KMS-11 (cell line): ENCODE data around the gene CAMTA1.

Experiments
- H2AFZ ChIP-seq: fragments of 200-600 bp; sonication (generic); 2 replicates; pipeline ENCODE4 v1.6.1; 2016; ENCODE audit warnings: antibody characterized with exemption, mixed run types, low read depth
- H3K27ac ChIP-seq: fragments of 200-600 bp; sonication (generic); 2 replicates; pipeline ENCODE4 v1.6.1; 2016; ENCODE audit warnings: mild to moderate bottlenecking, mixed run types
- H3K27me3 ChIP-seq: fragments of 200-600 bp; sonication (generic); 2 replicates; pipeline ENCODE4 v1.6.1; 2017; ENCODE audit warnings: mild to moderate bottlenecking, low read depth, mixed run types, moderate library complexity; ENCODE audit not compliant: insufficient read depth
- H3K36me3 ChIP-seq: fragments of 200-600 bp; sonication (generic); 2 replicates; pipeline ENCODE4 v1.6.1; 2017; ENCODE audit warnings: mild to moderate bottlenecking, mixed run types; ENCODE audit not compliant: insufficient read depth
- H3K4me1 ChIP-seq: fragments of 200-600 bp; sonication (generic); 2 replicates; pipeline ENCODE4 v1.6.1; 2016; ENCODE audit warnings: mild to moderate bottlenecking, low read depth, mixed run types; ENCODE audit not compliant: poor library complexity, severe bottlenecking
- H3K4me2 ChIP-seq: fragments of 200-600 bp; sonication (generic); 2 replicates; pipeline ENCODE4 v1.7.0; 2016; ENCODE audit warnings: mild to moderate bottlenecking, mixed run types
- H3K4me3 ChIP-seq: fragments of 200-600 bp; sonication (generic); IDR thresholded peaks from 2 replicates; pipeline ENCODE4 v1.6.1; 2017; ENCODE audit warnings: low read depth, low read length, mixed read lengths; ENCODE audit not compliant: insufficient read depth
- H3K79me2 ChIP-seq: fragments of 200-600 bp; sonication (generic); 2 replicates; pipeline ENCODE4 v1.6.1; 2016; ENCODE audit warnings: low read depth, mixed run types; ENCODE audit not compliant: insufficient read depth
- H3K9ac ChIP-seq: fragments of 200-600 bp; sonication (generic); 2 replicates; pipeline ENCODE4 v1.6.1; 2016; ENCODE audit warnings: mild to moderate bottlenecking, mixed run types
- H4K20me1 ChIP-seq: fragments of 200-600 bp; sonication (generic); 2 replicates; pipeline ENCODE4 v1.6.1; 2016; ENCODE audit warnings: mild to moderate bottlenecking, mixed run types; ENCODE audit not compliant: insufficient read depth
- CTCF ChIP-seq: fragments of 200-600 bp; sonication (generic); conservative IDR thresholded peaks from 2 replicates; pipeline ENCODE4 v1.6.1; 2017; ENCODE audit warnings: low read depth, mild to moderate bottlenecking, antibody characterized with exemption, low read length, moderate library complexity, mixed read lengths

CAMTA1 gene

GRCh38 chr1:7674972-7675371 lies 889.7 kb downstream of the CAMTA1 start:
- peaks cover 14% of the 10 kb centered on the region for H3K4me1 ChIP-seq
- H3K36me3 ChIP-seq, result no peaks in the 10 kb centered on the region
- no peak overlapping the region for H3K9ac ChIP-seq
- H2AFZ ChIP-seq, result no peak overlapping the region
- no peak for TF ChIP-seq CTCF
- no peak overlapping the region for H3K27ac ChIP-seq
- H4K20me1 ChIP-seq, result no peaks in the 10 kb centered on the region
- no peaks in the 10 kb centered on the region for H3K79me2 ChIP-seq
- no peak overlapping the region for H3K4me2 ChIP-seq
- H3K4me3 ChIP-seq, result no peak overlapping the region
- peaks cover 16% of the 10 kb centered on the region; the same call in 1 of the 2 replicates for H3K27me3 ChIP-seq

GRCh38 chr1:7675431-7676273 lies 890.4 kb downstream of the CAMTA1 start:
- Histone ChIP-seq H3K36me3 (no peaks in the 10 kb centered on the region), H3K4me2 (no peak overlapping the region), H3K9ac (no peak overlapping the region), H4K20me1 (no peaks in the 10 kb centered on the region), H2AFZ (no peak overlapping the region), H3K27ac (no peak overlapping the region), H3K27me3 (peaks cover 19% of the 10 kb centered on the region; the same call in 1 of the 2 replicates), H3K4me1 (peaks cover 14% of the 10 kb centered on the region), H3K79me2 (no peaks in the 10 kb centered on the region), H3K4me3 (no peak overlapping the region)
- TF ChIP-seq CTCF, result no peak

- TF ChIP-seq CTCF, result no peak
- H3K27me3 ChIP-seq, result peaks cover 25% of the 10 kb centered on the region; the same call in 1 of the 2 replicates
- no peak overlapping the region for H3K4me3 ChIP-seq
- no peaks in the 10 kb centered on the region for H4K20me1 ChIP-seq
- H2AFZ ChIP-seq, result no peak overlapping the region
- H3K36me3 ChIP-seq, result no peaks in the 10 kb centered on the region
- H3K79me2 ChIP-seq, result no peaks in the 10 kb centered on the region
- no peak overlapping the region for H3K27ac ChIP-seq
- H3K4me2 ChIP-seq, result no peak overlapping the region
- peaks cover 14% of the 10 kb centered on the region for H3K4me1 ChIP-seq
- H3K9ac ChIP-seq, result no peak overlapping the region
Measured at GRCh38 chr1:7676274-7676945, 891.2 kb downstream of the CAMTA1 start.

- no peaks in the 10 kb centered on the region for H4K20me1 ChIP-seq
- H3K9ac ChIP-seq, result no peak overlapping the region
- H3K79me2 ChIP-seq, result no peaks in the 10 kb centered on the region
- H3K4me2 ChIP-seq, result no peak overlapping the region
- peaks cover 14% of the 10 kb centered on the region for H3K4me1 ChIP-seq
- no peaks in the 10 kb centered on the region for H3K36me3 ChIP-seq
- no peak overlapping the region for H3K4me3 ChIP-seq
- no peak for TF ChIP-seq CTCF
- H3K27me3 ChIP-seq, result peaks cover 27% of the 10 kb centered on the region; the same call in 1 of the 2 replicates
- H3K27ac ChIP-seq, result no peak overlapping the region
- H2AFZ ChIP-seq, result no peak overlapping the region
Measured at GRCh38 chr1:7677111-7677510, 891.9 kb downstream of the CAMTA1 start.
